Frontal cortex (tissue), 4 donors: ENCODE results near the gene C1orf21. TPM values are rescaled to one million over a fixed set of nuclear protein-coding genes. Genes with fewer than 3 reads are reported as not detected.

Experiments
- DNase-seq, 2 donors: peaks; one replicate each; pipeline ENCODE4 v3.0.0; 2012; ENCODE audit warnings: low spot score in 2 of 2
- FAIRE-seq: peaks from 2 replicates; lab custom pipeline; 2012; peaks lifted over from hg19 to GRCh38; lab: Jason Lieb, UNC
- total RNA-seq: library from RNA; depleted of rRNA; stranded (reverse); fragments of >200 nt; gene quantifications from one replicate; pipeline ENCODE4 v1.2.3, GENCODE V29; 2014
- donor health status: control.
- donor health status: control.
- donor health status: control.

Gene C1orf21
- total RNA-seq, 1 donor from 2014 or later = 24.9 TPM

DNA sequence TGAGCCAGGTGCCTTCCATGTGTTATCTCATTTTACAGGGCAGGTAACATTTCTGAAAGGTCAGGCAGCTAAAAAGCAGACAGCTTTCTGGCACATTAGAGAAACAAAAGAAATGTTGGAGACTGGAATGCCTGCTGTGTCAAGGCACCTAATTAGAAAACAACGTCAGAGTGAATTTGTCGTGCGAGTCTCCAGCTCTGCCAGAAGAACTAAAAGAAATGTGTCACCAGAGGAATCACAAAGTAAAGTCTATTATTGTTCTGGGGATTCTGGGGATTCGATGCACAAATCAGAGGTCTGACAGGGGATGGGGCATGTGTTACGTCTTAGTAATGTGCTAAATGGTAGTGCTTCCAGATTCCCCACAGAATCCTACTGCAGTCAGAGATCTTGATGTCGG lies 278.5 kb downstream of the C1orf21 start:
- DNase-seq (no peak), FAIRE-seq (no peak)

DNA sequence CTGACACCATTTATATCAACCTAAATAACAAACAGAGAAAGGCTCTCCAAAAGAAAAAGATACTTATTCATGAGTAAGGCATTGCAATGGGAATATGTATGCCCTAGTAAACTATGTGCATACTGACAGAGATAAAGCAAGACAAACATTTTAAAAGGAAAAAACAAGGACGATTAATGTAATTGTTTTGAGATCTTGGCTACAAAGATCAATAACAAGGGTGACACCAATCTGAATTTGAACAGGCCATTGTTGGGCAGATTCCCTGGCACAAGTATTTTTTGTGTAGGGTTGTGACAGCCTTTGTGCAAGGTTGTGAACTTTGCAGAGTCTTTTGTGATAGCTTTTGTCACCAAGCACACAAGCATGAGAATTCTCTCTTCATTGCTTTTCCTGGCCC lies 282.6 kb downstream of the C1orf21 start:
- FAIRE-seq = no peak

DNA sequence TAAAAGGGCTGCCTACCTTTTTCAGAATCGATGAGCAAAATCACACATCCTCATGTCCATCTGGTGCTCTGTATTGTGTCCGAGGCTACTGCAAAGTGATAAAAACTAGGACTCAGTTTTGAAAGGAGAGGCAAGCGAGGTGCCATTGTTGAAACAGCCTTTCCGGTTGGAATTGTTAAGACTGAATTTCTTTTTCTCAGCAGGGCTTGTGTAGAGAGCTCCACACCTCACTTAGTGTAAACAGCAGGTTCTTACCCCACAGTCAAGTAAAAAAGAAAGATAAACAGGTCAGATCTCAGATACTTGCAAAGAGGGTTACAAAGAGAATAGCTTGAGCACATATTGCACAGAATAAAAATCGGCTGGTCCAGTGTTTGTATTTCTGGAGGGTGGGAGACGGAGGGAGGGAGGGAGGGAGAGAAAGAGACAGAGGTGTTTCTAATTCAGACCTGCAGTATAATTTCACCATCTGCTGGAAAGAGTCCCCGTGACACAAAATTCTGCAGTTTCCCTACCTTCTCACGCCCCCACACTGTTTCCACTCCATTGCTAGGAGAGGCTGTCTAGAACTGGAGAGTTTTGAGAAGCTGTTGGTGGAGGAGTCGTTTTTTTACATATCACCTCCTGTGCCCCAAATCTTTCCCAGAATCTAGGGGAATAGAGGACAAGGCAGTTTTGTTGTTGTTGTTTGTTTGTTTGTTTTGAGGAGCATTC lies 285.3 kb downstream of the C1orf21 start:
- FAIRE-seq (no peak), DNase-seq (no peak)

More for the DNA sequence above, 282.6 kb downstream of the C1orf21 start:
- no peak for DNase-seq

- FAIRE-seq = no peak
- DNase-seq = no peak
Measured at GRCh38 chr1:184673305-184673704, 286.5 kb downstream of the C1orf21 start.

DNA sequence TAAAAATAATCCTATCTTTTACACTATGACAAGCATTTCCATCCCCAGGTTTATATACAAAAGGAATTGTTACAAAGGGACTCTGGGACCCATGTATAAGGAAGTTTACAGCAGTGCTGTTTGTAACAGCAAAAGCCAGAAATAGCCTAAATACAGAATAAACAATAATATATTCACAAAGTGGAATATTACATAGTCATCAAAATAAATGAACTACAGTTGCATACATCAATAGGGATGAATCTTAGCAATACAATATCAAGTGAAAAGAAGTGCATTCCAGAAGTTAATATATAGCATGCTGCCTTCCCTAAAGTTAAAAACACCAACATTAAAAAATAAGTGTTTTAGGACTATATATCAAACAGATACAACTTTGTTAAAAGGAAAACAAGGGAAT lies 290.5 kb downstream of the C1orf21 start:
- no peak for DNase-seq
- FAIRE-seq = no peak
